GM18519 (cell line): ENCODE data around the gene IPP.
"Not testable (repeated sequence)": the region's sequence is repeated elsewhere in the genome, so short reads cannot be mapped to it uniquely, and the experiment has no call there.

Source experiments
- ATAC-seq: cut with Tn5 transposase; IDR thresholded peaks from one replicate; pipeline ENCODE4 v1.9.1; 2021; ENCODE audit warnings: mild to moderate bottlenecking, moderate library complexity; ENCODE audit not compliant: unreplicated experiment, low FRiP score

The IPP gene

DNA sequence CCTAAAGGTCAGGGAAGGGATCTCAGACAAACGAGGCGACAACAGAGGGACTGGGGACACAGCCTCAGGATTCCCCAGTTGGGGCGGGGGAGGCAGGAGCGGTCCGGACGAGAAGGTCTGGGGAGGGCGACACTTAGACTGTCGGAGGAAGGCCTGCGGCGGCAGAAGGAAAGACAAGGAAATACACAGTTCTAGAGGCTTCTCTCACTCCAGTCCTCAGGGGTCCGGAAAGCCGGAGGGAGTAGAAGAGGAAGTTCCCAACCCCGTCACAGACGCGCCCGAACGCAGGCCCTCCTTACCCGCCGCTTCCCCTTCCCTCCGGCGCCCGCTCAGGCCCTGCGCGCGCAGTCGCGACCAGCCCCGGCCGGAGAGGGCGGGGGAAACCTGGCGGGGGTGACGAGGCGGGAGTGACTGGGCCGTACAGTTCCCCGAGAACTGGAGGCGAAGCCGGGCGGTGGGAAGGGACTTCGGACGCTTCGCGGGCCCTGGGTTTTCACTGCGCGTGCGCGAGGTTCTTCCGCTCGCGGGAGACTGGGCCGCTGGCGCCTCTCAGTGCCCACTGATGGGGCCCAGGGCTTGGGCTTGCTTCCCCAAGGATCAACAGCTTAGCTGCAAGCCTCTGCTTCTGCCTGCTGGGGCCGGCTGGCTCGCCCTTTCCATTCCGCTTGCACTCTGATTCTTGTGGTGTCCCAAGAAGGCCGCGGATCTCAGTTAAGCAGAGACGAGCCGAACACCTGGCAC, at the start of gene IPP:
Gene IPP (minus strand): TSS at position 356 of the 741 bp plus-strand sequence. CDS start 4,242 bp downstream, outside the sequence.
- peak; percentile 67 for ATAC-seq

DNA sequence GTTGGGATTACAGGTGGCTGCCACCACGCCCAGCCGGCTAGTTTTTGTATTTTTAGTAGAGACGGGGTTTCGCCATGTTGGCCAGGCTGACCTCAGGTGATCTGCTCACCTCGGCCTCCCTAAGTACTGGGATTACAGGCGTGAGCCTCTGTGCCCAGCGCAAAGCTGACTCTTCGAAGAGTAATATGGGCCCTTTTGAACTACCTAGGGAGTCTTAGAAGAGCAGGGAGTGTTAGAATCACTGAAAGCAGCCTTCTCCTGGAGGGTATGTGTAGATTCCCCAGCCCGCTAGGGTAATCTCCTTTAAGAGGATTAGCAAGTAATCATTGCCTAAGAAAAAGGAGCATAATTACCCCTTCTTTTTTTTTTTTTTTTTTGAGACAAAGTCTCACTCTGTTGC, 46.5 kb upstream of the IPP start:
- no peak for ATAC-seq

DNA sequence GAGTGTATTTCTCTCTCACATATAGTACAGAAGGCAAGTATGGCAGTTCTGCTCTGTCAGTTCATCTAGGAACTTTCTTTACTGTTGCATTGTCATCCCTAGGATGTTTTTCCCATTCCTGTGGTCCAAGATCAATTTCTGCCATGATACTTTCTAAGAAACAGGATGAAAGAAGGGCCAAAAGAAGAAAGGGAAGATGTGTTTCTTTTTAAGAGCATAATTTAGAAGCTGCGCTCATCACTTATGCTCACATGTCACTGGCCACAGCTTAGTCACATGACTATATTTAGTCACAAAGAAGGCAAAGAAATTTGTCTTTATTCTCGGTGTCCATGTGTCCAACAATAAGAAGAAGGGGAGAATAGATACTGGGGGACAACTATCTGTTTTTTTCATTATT, 45.9 kb upstream of the IPP start:
- ATAC-seq = no peak

DNA sequence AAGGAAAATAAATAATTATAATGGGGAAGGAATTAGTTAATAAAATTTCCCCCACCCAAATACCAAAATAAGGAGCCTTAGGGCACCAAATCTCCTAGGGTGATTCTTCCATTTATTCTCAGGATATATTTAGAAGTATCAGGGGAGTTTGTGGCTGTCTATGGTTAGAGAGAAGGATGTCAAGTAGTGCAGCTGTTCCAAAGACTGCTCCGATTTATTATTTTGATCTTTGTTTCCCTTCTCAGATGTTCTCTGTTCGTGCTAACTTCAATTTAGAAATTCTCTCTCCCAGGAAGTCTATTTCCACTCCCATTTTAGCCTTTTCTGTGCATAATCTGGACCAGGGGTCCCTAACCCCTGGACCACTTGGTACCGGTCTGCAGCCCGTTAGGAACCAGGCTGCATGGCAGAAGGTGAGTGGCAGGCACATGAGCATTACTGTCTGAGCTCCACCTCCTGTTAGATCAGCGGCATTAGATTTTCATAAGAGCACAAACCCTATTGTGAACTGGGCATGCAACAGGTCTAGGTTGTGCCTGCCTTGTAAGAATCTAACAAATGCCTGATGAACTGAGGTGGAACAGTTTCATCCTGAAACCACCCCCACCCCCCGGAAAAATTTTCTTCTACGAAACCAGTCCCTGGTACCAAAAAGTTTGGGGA, 43.6 kb upstream of the IPP start:
- no peak for ATAC-seq

DNA sequence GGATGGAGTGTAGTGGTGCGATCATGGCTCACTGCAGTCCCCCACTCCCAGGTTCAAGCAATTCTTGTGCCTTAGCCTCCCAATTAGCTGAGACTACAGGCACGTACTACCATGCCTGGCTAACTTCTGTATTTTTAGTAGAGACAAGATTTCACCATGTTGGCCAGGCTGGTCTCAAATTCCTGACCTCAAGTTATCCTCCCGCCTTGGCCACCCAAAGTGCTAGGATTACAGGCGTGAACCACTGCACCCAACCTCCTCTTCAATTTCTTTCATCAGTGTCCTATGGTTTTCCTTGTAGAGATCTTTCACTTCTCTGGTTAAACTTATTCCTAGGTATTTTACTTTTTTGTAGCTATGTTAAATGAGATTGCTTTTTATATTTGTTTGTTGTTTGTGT, 42.3 kb upstream of the IPP start:
- no peak for ATAC-seq

DNA sequence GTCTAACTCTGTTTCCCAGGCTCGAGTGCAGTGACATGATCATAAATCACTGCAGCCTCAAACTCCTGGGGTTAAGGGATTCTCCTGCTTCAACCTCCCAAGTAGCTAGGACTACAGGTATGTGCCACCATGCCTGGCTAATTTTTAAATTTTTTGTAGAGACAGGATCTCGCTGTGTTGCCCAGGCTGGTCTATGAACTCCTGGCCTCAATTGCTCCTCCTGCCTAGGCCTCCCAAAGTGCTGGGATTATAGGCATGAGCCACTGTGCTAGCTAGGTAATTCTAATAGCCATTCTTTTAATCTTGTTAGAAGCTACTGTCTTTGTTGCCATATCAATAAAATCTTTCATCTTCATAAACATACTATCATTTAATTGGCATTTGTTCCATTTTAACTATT, 39.1 kb upstream of the IPP start:
- ATAC-seq = no peak

DNA sequence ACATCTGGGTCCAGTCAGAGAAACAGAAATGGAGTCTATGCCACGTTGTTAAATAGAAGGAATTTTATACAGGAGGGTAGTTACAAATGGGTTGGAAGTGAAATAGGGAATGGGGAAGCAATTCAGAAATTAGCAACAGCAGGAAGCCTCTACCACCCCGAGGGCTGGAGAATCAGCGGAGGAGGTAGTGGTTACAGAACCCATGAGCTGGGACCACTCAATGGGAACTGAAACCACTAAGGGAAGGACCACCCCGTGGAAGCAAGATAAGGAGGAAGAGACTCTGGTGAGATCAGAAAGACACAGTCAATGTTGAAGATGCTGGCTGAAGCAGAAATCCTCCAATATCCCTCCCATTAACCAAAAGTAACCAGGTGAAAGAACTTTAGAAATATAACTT, 37.5 kb upstream of the IPP start:
- no peak for ATAC-seq

DNA sequence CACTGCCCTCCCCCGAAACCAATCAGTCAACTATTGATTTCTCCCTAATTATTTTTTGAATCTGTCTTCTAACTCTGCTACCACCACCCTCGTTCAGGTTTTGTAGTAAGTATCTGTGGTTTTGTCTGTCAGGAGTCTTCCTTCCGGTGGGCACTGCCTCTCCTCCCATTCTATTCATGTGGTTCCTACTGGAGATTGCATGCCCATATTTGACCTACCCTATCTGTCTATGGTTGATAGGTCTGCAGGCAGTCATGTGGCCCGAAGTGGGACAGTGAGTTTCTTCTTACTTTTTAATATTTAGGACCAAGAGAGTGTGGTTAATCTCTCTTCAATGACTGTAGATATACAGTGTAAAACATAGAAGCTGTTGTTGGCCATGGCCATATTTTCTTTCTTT, 35.1 kb upstream of the IPP start:
- ATAC-seq = no peak

DNA sequence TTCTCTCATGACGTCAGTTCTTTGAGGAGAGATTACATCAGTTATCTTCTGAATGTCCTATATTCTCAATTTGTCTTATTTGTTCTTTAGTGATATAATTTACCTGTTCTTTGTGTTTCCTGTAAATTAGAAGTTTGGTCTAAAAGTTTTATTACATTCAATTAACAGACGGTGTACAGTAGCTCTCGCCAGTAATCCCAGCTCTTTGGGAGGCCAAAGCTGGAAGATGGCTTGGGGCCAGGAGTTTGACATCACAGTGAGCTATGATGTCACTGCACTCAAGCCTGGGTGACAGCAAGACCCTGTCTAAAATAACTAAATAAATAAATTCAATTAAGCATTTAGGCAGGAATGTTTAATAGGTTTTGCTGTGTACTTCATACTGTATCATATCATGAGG, 25.3 kb upstream of the IPP start:
- no peak for ATAC-seq

DNA sequence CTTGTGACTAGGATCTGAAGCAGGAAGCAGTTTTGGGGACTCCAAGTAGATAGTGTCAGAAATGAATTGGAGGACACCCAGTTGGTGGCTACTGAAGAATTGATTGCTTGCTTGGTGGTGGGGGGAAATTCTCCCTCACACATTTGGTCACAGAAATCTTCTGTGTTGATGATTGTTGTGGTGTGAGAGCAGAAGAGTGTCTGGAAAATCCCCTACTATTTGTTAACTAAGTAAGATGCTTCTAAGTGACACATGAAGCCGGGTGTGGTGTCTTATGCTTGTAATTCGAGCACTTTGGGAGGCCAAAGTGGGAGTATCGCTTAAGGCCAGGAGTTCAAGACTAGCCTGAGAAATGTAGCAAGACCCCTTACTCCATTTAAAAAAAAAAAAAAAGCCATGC, 22.5 kb upstream of the IPP start:
- ATAC-seq = no peak

DNA sequence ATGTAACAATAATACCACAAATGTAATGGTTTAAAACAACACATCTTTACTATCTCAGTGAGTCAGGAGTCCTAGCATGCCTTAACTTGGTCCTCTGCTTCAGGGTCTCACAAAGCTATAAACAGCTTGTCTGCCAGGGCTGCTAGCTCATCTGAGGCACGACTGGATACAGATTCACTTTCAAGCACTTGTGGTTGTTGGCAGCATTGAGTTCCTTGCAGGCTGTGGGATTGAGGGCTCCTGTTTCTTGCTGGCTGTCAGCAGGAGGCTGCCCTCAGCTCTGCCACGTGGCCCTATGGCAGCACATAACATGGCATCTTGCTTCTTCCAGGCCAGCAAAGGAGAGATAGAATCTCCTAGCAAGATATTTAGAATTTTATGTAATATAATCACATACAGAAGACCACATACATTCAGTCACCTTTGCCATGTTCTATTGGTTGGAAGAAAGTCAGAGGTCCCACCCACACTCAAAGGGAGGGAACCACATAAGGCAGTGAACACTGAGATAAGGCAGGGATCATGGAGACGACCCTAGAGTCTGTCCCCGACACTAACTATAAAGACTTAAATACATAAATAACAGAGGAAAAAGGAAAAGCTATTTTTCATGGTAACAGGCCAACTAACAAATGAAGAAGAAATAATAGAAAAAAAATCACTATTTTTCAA, 18.9 kb upstream of the IPP start:
- ATAC-seq = no peak

DNA sequence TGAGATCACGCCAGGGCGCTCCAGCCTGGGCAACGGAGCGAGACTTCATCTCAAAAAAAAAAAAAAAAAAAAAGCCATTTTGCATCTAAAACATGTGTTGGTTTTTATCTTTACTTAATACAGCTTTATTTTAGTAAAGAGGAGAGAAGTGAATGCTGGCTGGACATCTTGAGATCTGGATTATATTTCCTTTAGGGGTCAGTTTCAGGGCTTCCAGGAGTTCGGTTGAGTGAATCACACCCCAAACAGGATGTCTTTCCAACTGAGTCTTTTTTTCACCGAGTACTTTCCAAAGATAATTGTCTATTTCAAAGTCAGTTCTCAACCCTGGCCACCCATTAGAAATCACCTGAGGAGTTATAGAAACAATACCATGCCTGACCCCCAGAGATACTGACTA, 16.6 kb upstream of the IPP start:
- ATAC-seq = no peak

DNA sequence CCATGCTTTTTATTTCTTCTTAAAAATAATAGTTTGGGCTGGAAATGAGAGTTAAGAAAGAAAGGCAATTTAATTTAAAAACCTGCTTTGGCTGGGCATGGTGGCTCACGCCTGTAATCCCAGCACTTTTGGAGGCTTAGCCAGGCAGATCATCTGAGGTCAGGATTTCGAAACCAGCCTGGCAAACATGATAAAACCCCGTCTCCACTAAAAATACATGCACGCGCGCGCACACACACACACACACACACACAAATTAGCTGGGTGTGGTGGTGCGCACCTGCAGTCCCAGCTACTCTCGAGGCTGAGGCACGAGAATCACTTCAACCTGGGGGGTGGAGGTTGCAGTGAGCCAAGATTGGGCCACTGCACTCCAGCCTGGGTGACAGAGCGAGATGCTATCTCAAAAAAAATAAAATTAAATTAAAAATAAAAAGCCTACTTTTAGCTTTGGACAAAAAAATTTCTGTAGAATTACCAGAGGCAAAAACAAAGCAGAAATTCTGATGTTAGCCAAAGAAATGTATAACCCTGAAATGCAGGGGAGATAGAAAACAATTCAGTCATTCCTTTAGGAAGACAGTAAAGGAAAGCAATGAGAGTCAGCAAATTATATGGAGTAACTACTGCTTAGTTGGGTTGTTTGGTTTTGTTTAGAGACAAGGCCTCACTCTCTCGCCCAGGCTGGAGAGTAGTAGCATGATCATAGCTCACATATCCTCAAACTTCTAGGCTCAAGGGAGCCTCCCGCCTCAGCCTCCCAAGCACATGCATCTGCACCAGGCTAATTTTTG, 15.7 kb upstream of the IPP start:
- ATAC-seq = no peak

DNA sequence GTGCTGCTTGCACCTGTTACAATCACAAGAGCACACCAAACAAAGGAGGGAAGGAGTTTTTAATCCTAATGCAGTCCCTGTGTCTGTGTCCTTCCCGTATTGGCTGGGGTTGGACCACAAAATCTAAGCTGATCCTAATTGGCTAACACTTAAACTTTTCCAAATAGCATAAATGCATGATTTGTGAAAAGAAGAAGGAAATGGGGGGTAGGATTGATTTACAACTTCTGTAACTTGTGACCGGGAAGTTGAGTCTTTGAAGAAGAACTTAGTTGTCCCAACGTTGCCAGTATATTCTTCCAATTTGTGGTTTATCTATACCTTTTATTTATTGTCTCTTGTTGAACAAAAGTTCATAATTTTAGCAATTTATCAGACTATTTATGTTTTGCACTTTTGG, 11.8 kb upstream of the IPP start:
- ATAC-seq = no peak

DNA sequence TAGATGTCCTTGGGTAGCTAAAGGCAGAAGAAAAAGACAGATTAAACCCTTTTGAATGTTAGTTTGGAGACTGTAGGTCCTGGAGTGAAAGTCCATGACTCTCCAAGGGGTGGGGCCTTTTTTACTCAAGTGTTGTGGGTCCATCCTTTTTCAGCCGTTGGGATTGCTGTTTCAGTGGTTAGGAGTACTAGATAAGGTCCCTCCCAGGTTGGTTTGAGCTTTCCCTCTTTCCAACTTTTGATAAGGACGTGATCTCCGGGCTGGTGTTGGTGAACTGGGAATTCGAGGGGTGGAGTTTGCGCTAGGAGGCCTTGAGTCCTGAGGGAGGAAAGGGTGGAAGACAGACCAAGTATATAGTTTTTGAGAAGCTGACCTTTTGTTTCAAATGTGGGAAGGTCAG, 5.2 kb upstream of the IPP start:
- no peak for ATAC-seq

DNA sequence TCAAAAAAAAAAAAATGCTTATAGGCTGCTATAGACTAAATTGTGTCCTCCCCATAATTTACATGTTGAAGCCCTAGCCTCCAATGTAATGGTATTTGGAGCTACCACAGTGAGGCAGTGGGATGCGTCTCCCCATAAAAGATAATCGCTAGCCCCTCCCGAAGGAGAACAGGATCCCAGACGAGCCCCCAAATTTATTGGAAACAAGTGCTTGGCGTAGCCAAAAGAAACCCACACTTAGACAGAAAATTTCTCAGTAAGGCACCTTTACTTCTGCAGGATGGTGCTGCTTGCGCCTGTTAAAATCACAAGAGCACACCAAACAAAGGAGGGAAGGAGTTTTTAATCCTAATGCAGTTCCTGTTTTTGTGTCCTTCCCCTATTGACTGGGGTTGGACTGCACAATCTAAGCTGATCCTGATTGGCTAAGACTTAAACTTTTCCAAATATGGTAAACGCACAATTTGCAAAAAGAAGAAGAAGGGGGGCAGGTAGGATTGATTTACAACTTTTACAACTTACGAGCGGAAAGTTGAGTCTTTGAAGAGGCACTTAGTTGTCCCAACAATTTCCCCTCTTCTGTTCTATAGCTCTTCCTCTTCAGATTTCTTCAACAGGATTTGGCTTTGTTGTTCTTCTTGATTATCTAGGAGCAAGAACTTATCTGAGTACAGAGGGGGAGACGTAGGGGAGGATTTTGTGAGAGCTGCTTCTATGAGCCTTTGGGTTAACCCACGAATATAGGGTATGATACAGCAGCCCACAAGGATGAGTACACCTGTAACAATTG, 3.0 kb upstream of the IPP start:
- ATAC-seq = no peak

DNA sequence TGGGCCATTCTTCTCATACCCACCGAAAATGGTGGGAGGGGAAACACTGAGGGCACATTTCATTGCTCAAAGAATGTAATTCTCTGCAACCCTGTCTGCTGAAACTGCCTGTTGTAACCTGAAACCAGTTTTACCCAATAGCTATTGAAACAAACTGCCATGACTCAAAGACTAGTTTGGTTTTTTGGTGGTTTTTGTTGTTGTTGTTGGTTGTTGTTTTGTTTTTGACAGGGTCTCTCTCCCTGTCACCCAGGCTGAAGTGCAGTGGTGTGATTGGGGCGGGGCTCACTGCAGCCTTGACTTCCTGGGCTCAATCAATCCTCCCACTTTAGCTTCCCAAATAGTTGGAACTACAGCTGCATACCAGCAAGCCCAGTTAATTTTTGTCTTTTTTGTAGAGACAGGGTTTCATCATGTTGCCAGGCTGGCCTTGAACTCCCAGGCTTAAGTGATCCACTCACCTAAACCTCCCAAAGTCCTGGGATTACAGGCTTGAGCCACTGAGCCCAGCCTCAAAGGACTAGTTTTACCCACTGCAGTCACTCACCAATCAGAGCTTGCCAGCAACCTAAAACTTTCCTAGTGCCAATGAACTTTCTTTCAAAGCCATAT, 2.1 kb upstream of the IPP start:
- no peak for ATAC-seq

DNA sequence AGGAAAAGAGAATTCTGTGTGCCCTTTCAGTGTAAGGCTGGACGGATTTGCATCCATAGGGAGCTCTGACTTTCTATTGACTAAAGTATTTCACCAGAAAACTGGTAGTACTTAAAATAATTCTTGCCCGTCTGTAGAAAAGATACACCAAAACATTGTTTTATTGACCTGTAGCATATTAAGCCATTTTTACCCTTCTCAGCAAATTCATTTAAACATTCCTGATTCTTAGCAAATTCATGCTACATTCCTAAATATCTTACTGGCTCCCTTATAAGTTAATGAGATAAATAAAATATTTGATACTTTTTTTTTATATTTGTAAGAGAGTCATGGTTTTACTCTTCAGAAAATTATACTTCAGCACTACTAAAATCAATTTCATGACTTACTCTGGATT, 1.6 kb upstream of the IPP start:
- no peak for ATAC-seq

DNA sequence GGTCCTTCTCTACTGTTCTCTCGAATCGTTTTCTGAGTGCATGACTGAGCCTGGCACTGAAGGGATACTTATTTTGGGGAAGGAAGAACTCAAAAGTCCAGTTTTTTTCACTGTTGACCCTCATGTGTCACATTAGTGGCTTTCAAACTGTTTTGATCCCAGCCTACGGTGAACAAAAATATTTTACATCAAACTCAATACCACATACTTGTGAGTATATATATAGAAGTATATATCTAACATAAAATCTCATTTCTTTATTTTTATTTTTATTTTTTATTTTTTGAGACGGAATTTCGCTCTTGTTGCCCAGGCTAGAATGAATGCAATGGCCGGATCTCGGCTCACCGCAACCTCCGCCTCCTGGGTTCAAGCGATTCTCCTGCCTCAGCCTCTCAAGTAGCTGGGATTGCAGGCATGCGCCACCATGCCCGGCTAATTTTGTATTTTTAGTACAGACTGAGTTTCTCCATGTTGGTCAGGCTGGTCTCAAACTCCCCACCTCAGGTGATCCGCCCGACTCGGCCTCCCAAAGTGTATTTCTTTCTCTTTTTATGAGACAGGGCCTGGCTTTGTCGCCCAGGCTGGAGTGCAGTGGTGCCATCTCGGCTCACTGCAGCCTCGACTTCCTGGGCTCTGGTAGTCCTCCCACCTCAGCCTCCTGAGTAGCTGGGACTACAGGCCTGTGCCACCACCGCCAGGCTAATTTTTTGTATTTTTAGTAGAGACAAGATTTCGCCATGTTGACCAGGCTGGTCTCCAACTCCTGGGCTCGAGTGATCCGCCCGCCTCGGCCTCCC, 786 bp upstream of the IPP start:
- ATAC-seq = not testable (repeated sequence)
